OCI-LY7 (cell line): Measurements from ENCODE around the gene ZNF423. TPM values are rescaled to one million over a fixed set of nuclear protein-coding genes. Genes with fewer than 3 reads are reported as not detected.

Source experiments
- BruUV-seq: library from RNA; stranded (reverse); fragments of 400-500 nt; replicated peaks from 2 replicates; lab custom pipeline; 2021; lab: Mats Ljungman, UMichigan
- CTCF ChIA-PET: fragments of 300-600 bp; sonication (Branson Sonifier 250); formaldehyde crosslinking; loops from one replicate; lab custom pipeline; 2022; ENCODE audit warnings: antibody characterized with exemption; ENCODE audit not compliant: unreplicated experiment; lab: Charles Lee
- POLR2A ChIA-PET: fragments of 300-600 bp; sonication (Branson Sonifier 250); formaldehyde crosslinking; loops from one replicate; lab custom pipeline; 2022; ENCODE audit warnings: antibody characterized with exemption; lab: Charles Lee
- DNase-seq: peaks from one replicate; pipeline ENCODE4 v3.0.0-alpha.2; 2015; ENCODE audit warnings: low spot score
- H2AFZ ChIP-seq: fragments of 200-600 bp; sonication (generic), shearing (Covaris generic); 2 replicates; pipeline ENCODE4 v1.6.1; 2014; ENCODE audit warnings: mild to moderate bottlenecking, antibody characterized with exemption, low read length, moderate library complexity
- H3K27ac ChIP-seq: fragments of 200-600 bp; sonication (generic); 2 replicates; pipeline ENCODE4 v1.5.1; 2014; ENCODE audit warnings: mixed run types, low read depth, mild to moderate bottlenecking, moderate library complexity, low read length, inconsistent platforms; ENCODE audit not compliant: poor library complexity, severe bottlenecking
- H3K36me3 ChIP-seq: fragments of 200-600 bp; sonication (generic); 2 replicates; pipeline ENCODE4 v1.6.1; 2014; ENCODE audit warnings: mild to moderate bottlenecking, antibody characterized with exemption, low read length, moderate library complexity, mixed read lengths; ENCODE audit not compliant: insufficient read depth
- H3K4me1 ChIP-seq: fragments of 200-600 bp; sonication (generic); 2 replicates; pipeline ENCODE4 v1.5.1; 2014; ENCODE audit warnings: mild to moderate bottlenecking, low read length; ENCODE audit not compliant: insufficient read depth, poor library complexity, severe bottlenecking
- H3K4me2 ChIP-seq: fragments of 200-600 bp; sonication (generic); 2 replicates; pipeline ENCODE4 v1.6.1; 2014; ENCODE audit warnings: mild to moderate bottlenecking, low read length
- H3K4me3 ChIP-seq: fragments of 200-600 bp; sonication (generic); 2 replicates; pipeline ENCODE4 v1.5.1; 2014; ENCODE audit warnings: mild to moderate bottlenecking, low read depth, low read length; ENCODE audit not compliant: poor library complexity, severe bottlenecking
- H3K79me2 ChIP-seq: fragments of 200-600 bp; sonication (generic); 2 replicates; pipeline ENCODE4 v1.6.1; 2016; ENCODE audit warnings: low read depth, mild to moderate bottlenecking, low read length, moderate library complexity, mixed read lengths; ENCODE audit not compliant: insufficient read depth
- H3K9me2 ChIP-seq: fragments of 200-600 bp; sonication (generic); 2 replicates; pipeline ENCODE4 v1.6.1; 2016; ENCODE audit warnings: mild to moderate bottlenecking, low read length, mixed read lengths; ENCODE audit not compliant: insufficient read depth
- H3K9me3 ChIP-seq: fragments of 200-600 bp; sonication (generic); 2 replicates; pipeline ENCODE4 v1.6.1; 2014; ENCODE audit warnings: mild to moderate bottlenecking, mixed run types, low read length, mixed read lengths
- H4K20me1 ChIP-seq: fragments of 200-600 bp; sonication (generic); 2 replicates; pipeline ENCODE4 v1.6.1; 2014; ENCODE audit warnings: mild to moderate bottlenecking, antibody characterized with exemption, low read length, moderate library complexity, mixed read lengths; ENCODE audit not compliant: insufficient read depth
- EZH2phosphoT487 ChIP-seq: fragments of 200-600 bp; sonication (generic); IDR thresholded peaks from 2 replicates; pipeline ENCODE4 v1.6.1; 2018; ENCODE audit warnings: low read depth, borderline replicate concordance, mild to moderate bottlenecking, mixed run types, antibody characterized with exemption, low read length, moderate library complexity, mixed read lengths
- intact Hi-C: fragments of 100-400 bp; cut with micrococcal nuclease; formaldehyde crosslinking; loops from one replicate; pipeline ENCODE4 v1.10.0; 2022; ENCODE audit not compliant: unreplicated experiment
- total RNA-seq, 2 experiments: library from RNA; depleted of rRNA in 1 of 2; stranded (reverse); fragments of >200 nt in 1 of 2; shearing (Covaris generic) in 1 of 2; gene quantifications; 2 replicates each; pipeline ENCODE4 v1.2.3, GENCODE V29; 2014 to 2022
- TF ChIP-seq, protein P1 (sequence below): fragments of 200-600 bp; sonication (generic); conservative IDR thresholded peaks from 2 replicates; pipeline ENCODE4 v1.5.1; 2014; ENCODE audit warnings: mild to moderate bottlenecking, antibody characterized with exemption, low read length, moderate library complexity, mixed read lengths

The ZNF423 gene
- total RNA-seq, 2 experiments from 2014 or later, result 0.09 to 0.13 TPM

GRCh38 chr16:49674990-49675389 lies 180.9 kb downstream of the ZNF423 start:
- H2AFZ ChIP-seq, result no peak overlapping the region
- no peak overlapping the region for H3K4me2 ChIP-seq
- BruUV-seq, result no TSS peak
- H3K79me2 ChIP-seq, result no peaks in the 10 kb centered on the region
- no peak overlapping the region for H3K4me3 ChIP-seq
- no peak overlapping the region for H3K27ac ChIP-seq
- no peaks in the 10 kb centered on the region for H3K9me3 ChIP-seq
- POLR2A ChIA-PET, result no interaction called here
- H4K20me1 ChIP-seq, result no peaks in the 10 kb centered on the region
- H3K36me3 ChIP-seq, result no peaks in the 10 kb centered on the region
- DNase-seq, result no peak
- TF ChIP-seq, protein P1, sequence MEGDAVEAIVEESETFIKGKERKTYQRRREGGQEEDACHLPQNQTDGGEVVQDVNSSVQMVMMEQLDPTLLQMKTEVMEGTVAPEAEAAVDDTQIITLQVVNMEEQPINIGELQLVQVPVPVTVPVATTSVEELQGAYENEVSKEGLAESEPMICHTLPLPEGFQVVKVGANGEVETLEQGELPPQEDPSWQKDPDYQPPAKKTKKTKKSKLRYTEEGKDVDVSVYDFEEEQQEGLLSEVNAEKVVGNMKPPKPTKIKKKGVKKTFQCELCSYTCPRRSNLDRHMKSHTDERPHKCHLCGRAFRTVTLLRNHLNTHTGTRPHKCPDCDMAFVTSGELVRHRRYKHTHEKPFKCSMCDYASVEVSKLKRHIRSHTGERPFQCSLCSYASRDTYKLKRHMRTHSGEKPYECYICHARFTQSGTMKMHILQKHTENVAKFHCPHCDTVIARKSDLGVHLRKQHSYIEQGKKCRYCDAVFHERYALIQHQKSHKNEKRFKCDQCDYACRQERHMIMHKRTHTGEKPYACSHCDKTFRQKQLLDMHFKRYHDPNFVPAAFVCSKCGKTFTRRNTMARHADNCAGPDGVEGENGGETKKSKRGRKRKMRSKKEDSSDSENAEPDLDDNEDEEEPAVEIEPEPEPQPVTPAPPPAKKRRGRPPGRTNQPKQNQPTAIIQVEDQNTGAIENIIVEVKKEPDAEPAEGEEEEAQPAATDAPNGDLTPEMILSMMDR, result no peak
- no peak for TF ChIP-seq EZH2phosphoT487
- CTCF ChIA-PET, result no interaction called here
- no peaks in the 10 kb centered on the region for H3K4me1 ChIP-seq
- H3K9me2 ChIP-seq, result no peaks in the 10 kb centered on the region
- intact Hi-C loops, result no loop called here

- no peaks in the 10 kb centered on the region for H3K79me2 ChIP-seq
- ChIA-PET CTCF (no interaction called here), POLR2A (no interaction called here)
- no peaks in the 10 kb centered on the region for H3K4me1 ChIP-seq
- DNase-seq, result no peak
- no peak for TF ChIP-seq EZH2phosphoT487
- TF ChIP-seq, protein P1, result no peak
- H3K4me3 ChIP-seq, result no peak overlapping the region
- H3K9me2 ChIP-seq, result no peaks in the 10 kb centered on the region
- no peaks in the 10 kb centered on the region for H3K36me3 ChIP-seq
- H4K20me1 ChIP-seq, result no peaks in the 10 kb centered on the region
- no TSS peak for BruUV-seq
- no peaks in the 10 kb centered on the region for H3K9me3 ChIP-seq
- intact Hi-C loops, result no loop called here
- H3K27ac ChIP-seq, result no peak overlapping the region
- H2AFZ ChIP-seq, result no peak overlapping the region
- no peak overlapping the region for H3K4me2 ChIP-seq
These were observed 181.5 kb downstream of the ZNF423 start for GRCh38 chr16:49674351-49674851.

- Histone ChIP-seq H3K9me3 (no peaks in the 10 kb centered on the region), H3K4me2 (no peak overlapping the region), H3K9me2 (no peaks in the 10 kb centered on the region), H3K4me1 (no peaks in the 10 kb centered on the region), H4K20me1 (no peaks in the 10 kb centered on the region), H3K4me3 (no peak overlapping the region), H3K79me2 (no peaks in the 10 kb centered on the region), H2AFZ (no peak overlapping the region), H3K27ac (no peak overlapping the region), H3K36me3 (no peaks in the 10 kb centered on the region)
- CTCF ChIA-PET, result no interaction called here
- no peak for TF ChIP-seq EZH2phosphoT487
- TF ChIP-seq, protein P1, result no peak
- no TSS peak for BruUV-seq
- no peak for DNase-seq
- intact Hi-C loops, result no loop called here
- POLR2A ChIA-PET, result interaction anchor here (0.7 kb wide), 1 partner anchor 1545 kb away, joined by 3 read pairs; no protein-coding TSS in a partner anchor
These were observed 182.5 kb downstream of the ZNF423 start for GRCh38 chr16:49673442-49673841.
